GM19023 (cell line): ENCODE results near the gene SLC25A6.
"Not testable (repeated sequence)": the region's sequence is repeated elsewhere in the genome, so short reads cannot be mapped to it uniquely, and the experiment has no call there.

Experiments used
- ATAC-seq: cut with Tn5 transposase; IDR thresholded peaks from one replicate; pipeline ENCODE4 v1.9.1; 2021; ENCODE audit warnings: mild to moderate bottlenecking, moderate library complexity; ENCODE audit not compliant: unreplicated experiment

The SLC25A6 gene

GRCh38 chrX:1355131-1356046, 36.5 kb downstream of the SLC25A6 start:
- no peak for ATAC-seq

- ATAC-seq: no peak
These were observed 37.6 kb downstream of the SLC25A6 start for GRCh38 chrX:1354036-1355019.

GRCh38 chrX:1351981-1352714, 39.8 kb downstream of the SLC25A6 start:
- no peak for ATAC-seq

- ATAC-seq: not testable (repeated sequence)
These were observed 42.3 kb downstream of the SLC25A6 start for GRCh38 chrX:1349606-1350005.

- ATAC-seq: no peak
These were observed 50.2 kb downstream of the SLC25A6 start for GRCh38 chrX:1341545-1342184.

- ATAC-seq: peak; percentile 25
These were observed 54.7 kb downstream of the SLC25A6 start for GRCh38 chrX:1336948-1337779.

- peak; percentile 73 for ATAC-seq
These were observed 55.5 kb downstream of the SLC25A6 start, which contains the start of gene IL3RA for GRCh38 chrX:1336331-1336943. Gene IL3RA, plus strand, starts transcription at chrX:1336785. Its CDS starts 4,981 bp downstream, at chrX:1341766.
